ENCODE results near the gene HYDIN. TPM values are rescaled to one million over a fixed set of nuclear protein-coding genes. Genes with fewer than 3 reads are reported as not detected.

HYDIN gene
- total RNA-seq, 1 donor from 2014 or later, result 4.0 TPM

DNA sequence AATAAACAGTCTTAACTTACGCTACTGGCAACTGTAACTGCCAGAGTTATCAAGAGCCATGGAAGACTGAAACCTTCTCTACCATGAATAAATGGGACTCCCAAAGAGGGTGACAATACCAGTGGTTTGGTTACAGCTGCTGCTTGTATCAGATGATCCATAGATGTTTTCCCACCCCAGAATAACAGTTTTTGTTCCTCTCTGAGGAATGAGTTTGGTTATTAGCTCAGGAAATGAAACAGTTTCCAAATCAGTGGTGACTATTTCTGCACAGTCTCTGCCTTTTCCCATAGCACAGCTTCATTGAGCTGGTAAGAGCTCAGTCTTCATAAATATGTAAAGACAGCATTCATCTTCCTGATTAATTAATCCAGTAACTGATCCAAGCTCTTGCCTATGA is 14.0 kb upstream of the HYDIN start:
- DNase-seq (ENCODE audit: low read depth), result no peak
- no peak overlapping the region for H3K4me3 ChIP-seq (ENCODE audit: low read depth, low read length)
- no peaks in the 10 kb centered on the region for H3K36me3 ChIP-seq (ENCODE audit: control insufficient read depth, insufficient read depth, low read length)
- TF ChIP-seq, protein P1, sequence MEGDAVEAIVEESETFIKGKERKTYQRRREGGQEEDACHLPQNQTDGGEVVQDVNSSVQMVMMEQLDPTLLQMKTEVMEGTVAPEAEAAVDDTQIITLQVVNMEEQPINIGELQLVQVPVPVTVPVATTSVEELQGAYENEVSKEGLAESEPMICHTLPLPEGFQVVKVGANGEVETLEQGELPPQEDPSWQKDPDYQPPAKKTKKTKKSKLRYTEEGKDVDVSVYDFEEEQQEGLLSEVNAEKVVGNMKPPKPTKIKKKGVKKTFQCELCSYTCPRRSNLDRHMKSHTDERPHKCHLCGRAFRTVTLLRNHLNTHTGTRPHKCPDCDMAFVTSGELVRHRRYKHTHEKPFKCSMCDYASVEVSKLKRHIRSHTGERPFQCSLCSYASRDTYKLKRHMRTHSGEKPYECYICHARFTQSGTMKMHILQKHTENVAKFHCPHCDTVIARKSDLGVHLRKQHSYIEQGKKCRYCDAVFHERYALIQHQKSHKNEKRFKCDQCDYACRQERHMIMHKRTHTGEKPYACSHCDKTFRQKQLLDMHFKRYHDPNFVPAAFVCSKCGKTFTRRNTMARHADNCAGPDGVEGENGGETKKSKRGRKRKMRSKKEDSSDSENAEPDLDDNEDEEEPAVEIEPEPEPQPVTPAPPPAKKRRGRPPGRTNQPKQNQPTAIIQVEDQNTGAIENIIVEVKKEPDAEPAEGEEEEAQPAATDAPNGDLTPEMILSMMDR (IDR thresholded peaks at IDR 0.05; ENCODE audit: insufficient read depth, low read length, poor library complexity, severe bottlenecking), result no peak
- no peaks in the 10 kb centered on the region for H3K27me3 ChIP-seq (ENCODE audit: control insufficient read depth, insufficient read depth, low read length)

DNA sequence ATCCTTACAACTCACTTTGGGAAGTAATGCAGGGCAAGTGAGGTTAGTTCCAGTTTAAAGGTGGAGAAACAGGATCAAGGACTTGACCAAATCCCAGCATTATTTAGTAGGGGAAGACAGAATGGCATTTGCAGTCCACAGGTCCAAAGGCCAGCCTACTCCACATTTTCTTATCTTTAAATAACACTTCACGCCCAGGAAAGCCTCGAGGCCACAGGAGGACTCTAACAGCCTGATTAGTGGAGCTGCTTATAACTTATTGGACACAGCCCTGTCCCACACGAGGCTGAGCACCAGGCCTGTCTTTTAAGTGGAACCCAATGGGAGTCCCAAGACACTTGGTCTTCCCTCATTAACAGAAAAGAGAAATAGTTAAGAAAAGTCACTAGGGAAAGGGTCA is 12.1 kb upstream of the HYDIN start:
- Histone ChIP-seq H3K4me3 (ENCODE audit: low read depth, low read length) (no peak overlapping the region), H3K36me3 (ENCODE audit: control insufficient read depth, insufficient read depth, low read length) (no peaks in the 10 kb centered on the region), H3K27me3 (ENCODE audit: control insufficient read depth, insufficient read depth, low read length) (no peaks in the 10 kb centered on the region)
- no peak for DNase-seq (ENCODE audit: low read depth)
- TF ChIP-seq, protein P1 (IDR thresholded peaks at IDR 0.05; ENCODE audit: insufficient read depth, low read length, poor library complexity, severe bottlenecking), result no peak

DNA sequence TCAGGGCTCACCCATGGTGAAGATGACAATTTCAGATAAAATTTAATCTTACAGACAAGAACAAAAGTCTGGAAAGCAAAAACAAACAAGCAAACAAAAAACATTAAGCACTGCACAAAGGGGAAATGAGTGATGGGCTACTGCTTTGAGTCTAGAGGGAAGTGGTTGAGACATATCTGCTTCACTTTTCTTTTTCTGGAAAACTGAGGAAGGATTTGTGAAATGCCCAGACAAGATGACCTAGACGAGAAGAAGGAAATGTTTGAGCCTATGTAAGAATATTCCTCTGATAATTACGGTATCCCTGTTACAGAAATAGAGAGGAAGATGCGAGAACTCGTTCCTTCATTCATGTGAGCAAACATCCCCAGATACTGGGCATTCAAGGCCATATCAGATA is 11.5 kb upstream of the HYDIN start:
- Histone ChIP-seq H3K27me3 (ENCODE audit: control insufficient read depth, insufficient read depth, low read length) (no peaks in the 10 kb centered on the region), H3K4me3 (ENCODE audit: low read depth, low read length) (no peak overlapping the region), H3K36me3 (ENCODE audit: control insufficient read depth, insufficient read depth, low read length) (no peaks in the 10 kb centered on the region)
- DNase-seq (ENCODE audit: low read depth), result no peak
- TF ChIP-seq, protein P1 (IDR thresholded peaks at IDR 0.05; ENCODE audit: insufficient read depth, low read length, poor library complexity, severe bottlenecking), result no peak

DNA sequence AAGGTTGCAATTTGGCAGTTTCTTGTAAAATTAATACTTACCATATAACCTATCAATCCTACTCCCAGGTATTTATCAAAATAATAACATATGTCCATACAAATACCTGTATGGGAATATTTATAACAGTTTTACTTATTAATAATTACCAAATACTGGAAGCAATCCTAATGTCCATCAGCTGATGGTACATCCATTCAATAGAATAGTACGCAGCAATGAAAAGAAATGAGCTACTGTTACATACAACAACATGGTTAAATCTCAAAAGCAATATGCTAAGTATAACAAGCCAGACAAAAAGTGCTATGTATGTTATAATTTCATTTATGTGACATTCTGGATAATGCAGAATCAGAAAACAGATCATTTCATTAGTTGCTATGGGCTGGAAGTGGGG is 1.2 kb downstream of the HYDIN start:
- no peak for DNase-seq (ENCODE audit: low read depth)
- Histone ChIP-seq H3K27me3 (ENCODE audit: control insufficient read depth, insufficient read depth, low read length) (no peaks in the 10 kb centered on the region), H3K36me3 (ENCODE audit: control insufficient read depth, insufficient read depth, low read length) (no peaks in the 10 kb centered on the region), H3K4me3 (ENCODE audit: low read depth, low read length) (no peak overlapping the region)
- TF ChIP-seq, protein P1 (IDR thresholded peaks at IDR 0.05; ENCODE audit: insufficient read depth, low read length, poor library complexity, severe bottlenecking), result no peak

DNA sequence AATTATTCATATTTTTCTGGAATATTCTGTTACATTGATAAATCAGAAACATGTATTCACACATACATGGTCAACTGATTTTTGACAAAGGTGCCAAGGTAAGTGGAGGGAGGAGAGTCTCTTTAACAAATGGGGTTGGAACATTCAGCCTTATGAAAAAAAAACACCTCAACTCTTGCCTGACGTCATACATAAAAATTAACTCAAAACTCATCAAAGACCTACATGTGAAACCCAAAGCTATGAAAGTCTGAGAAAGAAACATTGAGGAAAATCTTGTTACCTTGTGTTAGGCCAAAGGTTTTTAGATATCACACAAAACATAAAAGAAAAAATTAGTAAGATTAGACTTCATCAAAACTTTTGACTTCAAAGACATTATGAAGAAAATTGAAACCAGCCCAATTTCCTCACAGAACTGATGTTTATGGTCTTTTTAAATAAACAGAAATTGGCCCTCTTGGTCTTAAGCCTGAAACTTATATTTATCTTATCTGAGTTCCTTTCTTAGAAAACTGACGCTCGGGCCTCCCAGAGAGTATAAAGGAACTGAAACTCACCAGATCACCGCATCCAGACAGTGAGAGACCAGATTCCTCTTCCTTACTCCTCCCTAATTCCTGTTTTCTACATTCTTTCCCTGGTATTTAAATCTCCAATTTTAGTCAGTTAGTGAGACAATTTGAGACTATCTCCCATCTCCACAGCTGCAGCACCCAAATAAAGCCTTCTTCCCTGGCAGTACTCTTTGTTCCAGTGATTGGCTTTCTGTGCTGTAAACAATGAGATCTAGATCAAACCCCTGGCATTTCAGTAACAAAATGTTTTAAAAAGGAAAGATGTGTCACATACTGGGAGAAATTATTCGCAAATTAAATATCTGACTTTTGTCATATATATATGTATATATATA is 4.0 kb downstream of the HYDIN start:
- Histone ChIP-seq H3K36me3 (ENCODE audit: control insufficient read depth, insufficient read depth, low read length) (no peaks in the 10 kb centered on the region), H3K4me3 (ENCODE audit: low read depth, low read length) (no peak overlapping the region), H3K27me3 (ENCODE audit: control insufficient read depth, insufficient read depth, low read length) (no peaks in the 10 kb centered on the region)
- TF ChIP-seq, protein P1 (IDR thresholded peaks at IDR 0.05; ENCODE audit: insufficient read depth, low read length, poor library complexity, severe bottlenecking), result no peak
- no peak for DNase-seq (ENCODE audit: low read depth)

DNA sequence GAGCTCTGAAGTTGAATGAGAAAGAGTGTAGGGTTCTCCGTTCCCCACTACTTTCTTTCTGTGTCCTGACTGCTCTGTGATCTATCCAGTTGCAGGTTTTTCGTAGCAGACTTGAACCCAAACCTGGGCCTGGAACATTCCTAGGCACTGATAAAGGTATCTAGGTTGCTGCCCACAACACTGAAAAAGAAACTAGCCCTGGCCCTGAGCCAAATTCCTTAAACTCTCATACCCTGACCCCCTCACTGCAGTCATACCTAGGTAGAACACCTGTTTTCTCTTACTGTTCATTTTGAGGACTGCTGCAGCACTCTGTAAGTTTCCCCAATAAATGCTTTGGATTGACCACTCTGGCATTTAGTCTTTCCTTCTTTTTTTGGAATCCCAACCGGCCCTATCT is 5.4 kb downstream of the HYDIN start:
- no peak for DNase-seq (ENCODE audit: low read depth)
- Histone ChIP-seq H3K27me3 (ENCODE audit: control insufficient read depth, insufficient read depth, low read length) (no peaks in the 10 kb centered on the region), H3K4me3 (ENCODE audit: low read depth, low read length) (no peak overlapping the region), H3K36me3 (ENCODE audit: control insufficient read depth, insufficient read depth, low read length) (no peaks in the 10 kb centered on the region)
- TF ChIP-seq, protein P1 (IDR thresholded peaks at IDR 0.05; ENCODE audit: insufficient read depth, low read length, poor library complexity, severe bottlenecking), result no peak
